ENCODE measurements around the gene PAN3.

Gene PAN3

GRCh38 chr13:28250542-28250941 lies 112.2 kb downstream of the PAN3 start:
- Histone ChIP-seq H3K4me3 (ENCODE audit: low read depth, low read length) (no peak overlapping the region), H3K9me3 (no peaks in the 10 kb centered on the region), H3K4me1 (no peaks in the 10 kb centered on the region), H3K27me3 (no peaks in the 10 kb centered on the region), H3K36me3 (no peaks in the 10 kb centered on the region; the same call in 1 of the 2 replicates)
- no peak for DNase-seq
- no peak for TF ChIP-seq CTCF (IDR thresholded peaks at IDR 0.05; ENCODE audit: low read depth, low read length)

- Histone ChIP-seq H3K9me3 (no peaks in the 10 kb centered on the region), H3K4me3 (ENCODE audit: low read depth, low read length) (no peak overlapping the region), H3K27me3 (no peaks in the 10 kb centered on the region), H3K36me3 (no peaks in the 10 kb centered on the region), H3K4me1 (no peaks in the 10 kb centered on the region)
- DNase-seq: no peak
- no peak for TF ChIP-seq CTCF (IDR thresholded peaks at IDR 0.05; ENCODE audit: low read depth, low read length)
Observed at GRCh38 chr13:28251466-28251865, 113.1 kb downstream of the PAN3 start.

GRCh38 chr13:28252547-28252946 lies 114.2 kb downstream of the PAN3 start:
- Histone ChIP-seq H3K9me3 (no peaks in the 10 kb centered on the region), H3K4me1 (no peaks in the 10 kb centered on the region), H3K4me3 (ENCODE audit: low read depth, low read length) (no peak overlapping the region), H3K27me3 (no peaks in the 10 kb centered on the region), H3K36me3 (peaks cover 7% of the 10 kb centered on the region; the same call in 1 of the 2 replicates)
- no peak for TF ChIP-seq CTCF (IDR thresholded peaks at IDR 0.05; ENCODE audit: low read depth, low read length)
- no peak for DNase-seq

GRCh38 chr13:28257305-28257704 lies 119.0 kb downstream of the PAN3 start:
- Histone ChIP-seq H3K9me3 (no peaks in the 10 kb centered on the region), H3K36me3 (peaks cover 12% of the 10 kb centered on the region), H3K4me1 (no peaks in the 10 kb centered on the region), H3K27me3 (no peaks in the 10 kb centered on the region), H3K4me3 (ENCODE audit: low read depth, low read length) (no peak overlapping the region)
- no peak for DNase-seq
- no peak for TF ChIP-seq CTCF (IDR thresholded peaks at IDR 0.05; ENCODE audit: low read depth, low read length)

- Histone ChIP-seq H3K9me3 (no peaks in the 10 kb centered on the region), H3K4me1 (no peaks in the 10 kb centered on the region), H3K36me3 (peaks cover 12% of the 10 kb centered on the region), H3K27me3 (no peaks in the 10 kb centered on the region), H3K4me3 (ENCODE audit: low read depth, low read length) (no peak overlapping the region)
- TF ChIP-seq CTCF (IDR thresholded peaks at IDR 0.05; ENCODE audit: low read depth, low read length): no peak
- no peak for DNase-seq
Observed at GRCh38 chr13:28258417-28258816, 120.1 kb downstream of the PAN3 start.

- H3K4me3 ChIP-seq (ENCODE audit: low read depth, low read length): no peak overlapping the region
- DNase-seq: no peak
- H3K36me3 ChIP-seq: peaks cover 3% of the 10 kb centered on the region
- TF ChIP-seq CTCF (IDR thresholded peaks at IDR 0.05; ENCODE audit: low read depth, low read length): no peak
- H3K9me3 ChIP-seq: no peaks in the 10 kb centered on the region
- H3K4me1 ChIP-seq: no peaks in the 10 kb centered on the region
- no peaks in the 10 kb centered on the region for H3K27me3 ChIP-seq
Observed at GRCh38 chr13:28267497-28267896, 129.2 kb downstream of the PAN3 start.

Measured in BE2C (cell line).